Spleen (tissue), 11 donors: ENCODE data around the gene MSH5. TPM values are rescaled to one million over a fixed set of nuclear protein-coding genes. Genes with fewer than 3 reads are reported as not detected.

Experiments
- DNase-seq: peaks from one replicate; pipeline ENCODE4 v3.0.0-alpha.2; 2020
- H3K27ac ChIP-seq, 8 donors: fragments of 200-600 bp; sonication (generic) in 7 of 8; 1 replicate in 4 of 8; 2 replicates in 4 of 8; pipeline versions ENCODE4 v1.5.0 to v1.8.0; 2016 to 2021; ENCODE audit warnings: inconsistent platforms in 4 of 8, mild to moderate bottlenecking in 4 of 8, moderate library complexity in 1 of 8
- H3K27me3 ChIP-seq, 7 donors: fragments of 200-600 bp; sonication (generic) in 6 of 7; replicated peaks in 1 of 7; 1 replicate in 4 of 7; 2 replicates in 3 of 7; pipeline versions ENCODE4 v1.5.0 to v1.8.0; 2016 to 2021; ENCODE audit warnings: inconsistent platforms in 3 of 7, mild to moderate bottlenecking in 1 of 7
- H3K36me3 ChIP-seq, 6 donors: fragments of 200-600 bp; sonication (generic) in 5 of 6; 1 replicate in 4 of 6; 2 replicates in 2 of 6; pipeline versions ENCODE4 v1.5.0 to v1.8.0; 2016 to 2021; ENCODE audit warnings: inconsistent platforms in 2 of 6
- H3K4me1 ChIP-seq, 6 donors: fragments of 200-600 bp; sonication (generic) in 5 of 6; 1 replicate in 3 of 6; 2 replicates in 3 of 6; pipeline versions ENCODE4 v1.5.0 to v1.8.0; 2016 to 2021; ENCODE audit warnings: inconsistent platforms in 3 of 6
- H3K4me3 ChIP-seq, 8 donors: fragments of 200-600 bp; sonication (generic) in 7 of 8; 1 replicate in 4 of 8; 2 replicates in 4 of 8; pipeline versions ENCODE4 v1.5.0 to v1.8.0; 2016 to 2021; ENCODE audit warnings: inconsistent platforms in 4 of 8, mild to moderate bottlenecking in 4 of 8, moderate library complexity in 2 of 8
- H3K9me3 ChIP-seq, 8 donors: fragments of 200-600 bp; sonication (generic) in 7 of 8; 1 replicate in 4 of 8; 2 replicates in 4 of 8; pipeline versions ENCODE4 v1.5.0 to v1.8.0; 2016 to 2021; ENCODE audit warnings: inconsistent platforms in 4 of 8
- CTCF ChIP-seq, 11 experiments: fragments of 200-600 bp in 7 of 11; fragments of 450-650 bp in 4 of 11; sonication (generic) in 4 of 11; IDR thresholded peaks in 8 of 11; conservative IDR thresholded peaks in 3 of 11; 1 replicate in 7 of 11; 2 replicates in 4 of 11; pipeline versions ENCODE4 v1.4.0 to v1.8.0; 2016 to 2021; ENCODE audit warnings: antibody characterized with exemption in 11 of 11, inconsistent platforms in 4 of 11, mild to moderate bottlenecking in 1 of 11
- POLR2A ChIP-seq, 3 donors: fragments of 450-650 bp; IDR thresholded peaks; one replicate each; pipeline ENCODE4 v1.5.1; 2017; ENCODE audit warnings: antibody characterized with exemption in 3 of 3, mild to moderate bottlenecking in 1 of 3
- POLR2AphosphoS5 ChIP-seq, 3 donors: sonication (generic); formaldehyde crosslinking; IDR thresholded peaks; one replicate each; pipeline ENCODE4 v1.5.1; 2017; ENCODE audit warnings: antibody characterized with exemption in 3 of 3
- WGBS, 5 donors: extraction: QIAGEN DNeasy Blood & Tissue Kit in 3 of 5; methylation state at CpG; one replicate each; pipeline versions ENCODE4 v1.1.5 to v1.1.7; 2013 to 2018; 5-methylcytosine and 5-hydroxymethylcytosine counted together
- intact Hi-C: fragments of 100-400 bp; cut with DNase I; formaldehyde crosslinking; loops from one replicate; pipeline ENCODE4 v1.15.0; 2023; ENCODE audit warnings: low total_unique reads
- polyA plus RNA-seq, 3 donors: library from polyadenylated mRNA; stranded (reverse); fragments of 200-250 nt; gene quantifications; one replicate each; pipeline ENCODE4 v1.2.1, GENCODE V29; 2013
- total RNA-seq, 7 donors: library from RNA; depleted of rRNA in 3 of 7; stranded (reverse); fragments of >200 nt in 3 of 7; fragmentation: NEBNext Ultra II Directional in 4 of 7; extraction: Animal tissue kit (Norgen Biotek cat#: 25700) in 4 of 7; gene quantifications; one replicate each; pipeline versions ENCODE4 v1.1.0 to v1.2.1, GENCODE V29; 2016 to 2021
- donor health status: healthy with polysubstance abuse.
- donor health status: DM: no; HTN: no; CAD: no; lungs with moderate emphysema.
- donor health status: DM: no; HTN: no; CAD: no.
- donor health status: Bipolar disorder and iron deficiency.
- donor health status: healthy.
- donor health status: DM: no; HTN: no; CAD: no.
- donor health status: DM: yes; HTN: yes; CAD: no.

The MSH5 gene
- total and polyA plus RNA-seq, 10 donors, result 11.2 to 35.2 (median 26.8) TPM

DNA sequence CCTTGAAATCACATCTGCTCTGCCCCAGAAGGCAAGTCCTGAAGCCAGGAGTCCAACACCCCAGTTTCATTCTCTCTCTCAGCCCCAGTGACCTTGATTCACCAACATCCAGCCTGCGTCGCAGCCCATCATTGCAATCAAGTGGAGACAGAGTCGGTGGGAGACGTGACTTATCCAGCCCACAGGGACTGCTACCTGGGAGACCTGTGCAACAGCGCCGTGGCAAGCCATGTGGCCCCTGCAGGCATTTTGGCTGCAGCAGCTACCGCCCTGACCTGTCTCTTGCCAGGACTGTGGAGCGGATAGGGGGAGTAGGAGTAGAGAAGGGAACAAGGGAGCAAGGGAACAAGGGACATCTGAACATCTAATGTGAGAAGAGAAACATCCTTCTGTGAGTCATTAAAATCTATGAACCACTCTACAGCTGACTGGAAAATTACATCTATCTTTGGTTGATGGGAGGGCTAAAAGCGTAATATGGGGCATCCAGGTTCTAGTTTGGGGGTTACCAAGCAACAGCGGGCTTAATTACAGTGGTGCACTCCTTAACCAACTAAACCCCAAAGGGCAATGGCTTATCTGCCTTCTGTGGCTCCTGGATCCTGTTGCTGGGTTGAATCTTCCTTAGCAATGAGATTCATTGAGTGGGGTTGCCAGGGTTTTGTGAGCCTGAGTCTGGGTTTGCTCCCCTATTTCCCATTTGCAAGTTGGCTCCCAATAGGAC lies 22.1 kb upstream of the MSH5 start:
- WGBS, 5 donors, result 86 to 92% (median 88%) methylated on average over 10 of the region's 10 CpGs
- H3K9me3 ChIP-seq, result no peaks in the 10 kb centered on the region
- H3K4me3 ChIP-seq, result no peak overlapping the region
- no peaks in the 10 kb centered on the region for H3K27me3 ChIP-seq
- H3K27ac ChIP-seq, result no peak overlapping the region
- DNase-seq, result no peak
- TF ChIP-seq CTCF (IDR thresholded peaks at IDR 0.05 in 8 of 11, conservative IDR thresholded peaks at IDR 0.05 in 3 of 11) (no peak), POLR2A (IDR thresholded peaks at IDR 0.05) (no peak), POLR2AphosphoS5 (IDR thresholded peaks at IDR 0.05) (no peak)
- intact Hi-C loops, result no loop called here
- H3K4me1 ChIP-seq, result no peaks in the 10 kb centered on the region
- H3K36me3 ChIP-seq, result no peaks in the 10 kb centered on the region

DNA sequence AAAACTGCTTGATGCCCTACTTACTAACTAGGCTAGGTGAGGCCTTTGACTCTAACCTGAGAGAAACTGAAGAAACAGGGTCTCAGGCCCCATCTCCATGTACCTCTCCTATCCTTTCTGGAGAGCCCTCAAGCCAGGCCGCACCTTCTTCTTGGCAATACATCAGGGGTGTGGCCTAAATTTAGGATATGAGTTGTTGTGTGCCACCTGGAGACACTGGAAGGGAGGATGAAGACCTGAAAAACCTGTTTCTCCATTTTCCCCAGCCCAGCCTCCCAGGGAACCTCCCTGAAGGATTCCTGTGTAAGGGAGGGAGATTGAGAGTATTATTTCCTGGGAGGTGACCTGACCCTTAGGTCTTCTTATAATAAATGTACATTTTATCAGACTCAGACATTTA lies 21.5 kb upstream of the MSH5 start:
- TF ChIP-seq CTCF (IDR thresholded peaks at IDR 0.05 in 8 of 11, conservative IDR thresholded peaks at IDR 0.05 in 3 of 11) (no peak), POLR2A (IDR thresholded peaks at IDR 0.05) (no peak), POLR2AphosphoS5 (IDR thresholded peaks at IDR 0.05) (no peak)
- no peak for DNase-seq

DNA sequence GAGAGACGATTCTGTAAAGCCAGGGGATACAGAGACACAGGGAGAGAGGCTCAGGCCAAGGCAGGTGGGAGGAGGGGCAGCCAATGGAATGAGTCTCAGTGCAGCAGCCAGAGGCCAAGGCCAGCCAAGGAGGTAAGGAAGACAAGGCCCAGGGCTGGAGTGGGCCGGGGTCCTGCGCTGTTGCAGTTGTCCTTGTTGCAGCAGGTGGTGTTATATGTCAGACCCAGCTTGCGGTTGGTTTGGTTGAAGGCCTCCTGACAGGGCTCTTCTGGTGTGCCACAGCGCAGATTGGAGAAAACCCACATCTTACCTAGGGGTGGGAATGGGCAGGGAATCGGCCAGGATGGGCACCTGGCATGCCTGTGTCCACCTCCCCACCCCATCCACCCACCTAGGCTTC lies 20.8 kb upstream of the MSH5 start:
- no peak overlapping the region for H3K27ac ChIP-seq
- no peaks in the 10 kb centered on the region for H3K36me3 ChIP-seq
- no peaks in the 10 kb centered on the region for H3K27me3 ChIP-seq
- H3K9me3 ChIP-seq, result no peaks in the 10 kb centered on the region
- intact Hi-C loops, result no loop called here
- peak; percentile 54 for DNase-seq
- 66 to 90% (median 89%) methylated on average over 6 of the region's 6 CpGs for WGBS, 5 donors
- TF ChIP-seq POLR2AphosphoS5 (IDR thresholded peaks at IDR 0.05) (no peak), CTCF (IDR thresholded peaks at IDR 0.05 in 8 of 11, conservative IDR thresholded peaks at IDR 0.05 in 3 of 11) (no peak), POLR2A (IDR thresholded peaks at IDR 0.05) (no peak)
- H3K4me1 ChIP-seq, result peaks cover 0 to 12% (median 3%) of the 10 kb centered on the region in 6 donors
- H3K4me3 ChIP-seq, result no peak overlapping the region

More for the DNA sequence above, 21.5 kb upstream of the MSH5 start:
- Histone ChIP-seq H3K9me3 (no peaks in the 10 kb centered on the region), H3K36me3 (no peaks in the 10 kb centered on the region), H3K4me1 (peaks cover 0 to 5% (median under 1%) of the 10 kb centered on the region in 6 donors), H3K27ac (no peak overlapping the region), H3K4me3 (no peak overlapping the region), H3K27me3 (no peaks in the 10 kb centered on the region)
- intact Hi-C loops, result no loop called here
- WGBS, 5 donors, result 79 to 90% (median 84%) methylated on average over 1 of the region's 1 CpG

- Histone ChIP-seq H3K27ac (no peak overlapping the region), H3K9me3 (no peaks in the 10 kb centered on the region), H3K4me1 (peaks cover 0 to 14% (median 3%) of the 10 kb centered on the region in 6 donors), H3K27me3 (no peaks in the 10 kb centered on the region), H3K36me3 (peaks cover 0 to 6% (median 0%) of the 10 kb centered on the region in 6 donors), H3K4me3 (no peak overlapping the region)
- WGBS, 5 donors, result 76 to 92% (median 88%) methylated on average over 5 of the region's 5 CpGs
- DNase-seq, result no peak
- intact Hi-C loops, result no loop called here
- TF ChIP-seq CTCF (IDR thresholded peaks at IDR 0.05 in 8 of 11, conservative IDR thresholded peaks at IDR 0.05 in 3 of 11) (no peak), POLR2A (IDR thresholded peaks at IDR 0.05) (no peak), POLR2AphosphoS5 (IDR thresholded peaks at IDR 0.05) (no peak)
Measured at GRCh38 chr6:31720196-31720770, 19.5 kb upstream of the MSH5 start.
